Bronchial epithelial cell (primary cell): Measurements from ENCODE around the gene ARHGAP22. TPM values are rescaled to one million over a fixed set of nuclear protein-coding genes. Genes with fewer than 3 reads are reported as not detected.

Experiments used
- DNase-seq: peaks from one replicate; pipeline ENCODE4 v3.0.0-alpha.2; 2010; ENCODE audit warnings: low read depth
- FAIRE-seq: peaks from 2 replicates; lab custom pipeline; 2011; peaks lifted over from hg19 to GRCh38; lab: Jason Lieb, UNC
- H3K27me3 ChIP-seq: 2 replicates; pipeline ENCODE4 v1.5.1; 2011; ENCODE audit warnings: low read length; ENCODE audit not compliant: control insufficient read depth, insufficient read depth
- H3K36me3 ChIP-seq: 2 replicates; pipeline ENCODE4 v1.5.1; 2011; ENCODE audit warnings: low read length; ENCODE audit not compliant: control insufficient read depth, insufficient read depth
- H3K4me3 ChIP-seq: 2 replicates; pipeline ENCODE4 v1.5.1; 2011; ENCODE audit warnings: mild to moderate bottlenecking, low read depth, low read length, control low read depth
- total RNA-seq: library from RNA; depleted of rRNA; stranded (reverse); fragments of >200 nt; gene quantifications from 2 replicates; pipeline ENCODE4 v1.2.1, GENCODE V29; 2014
- TF ChIP-seq, protein P1 (sequence below): IDR thresholded peaks from 2 replicates; pipeline ENCODE4 v1.5.1; 2011; ENCODE audit warnings: mild to moderate bottlenecking, moderate library complexity, low read length, control low read depth, inconsistent platforms; ENCODE audit not compliant: insufficient read depth, severe bottlenecking

The ARHGAP22 gene
- total RNA-seq, 1 donor from 2014 or later: 9.0 TPM

DNA sequence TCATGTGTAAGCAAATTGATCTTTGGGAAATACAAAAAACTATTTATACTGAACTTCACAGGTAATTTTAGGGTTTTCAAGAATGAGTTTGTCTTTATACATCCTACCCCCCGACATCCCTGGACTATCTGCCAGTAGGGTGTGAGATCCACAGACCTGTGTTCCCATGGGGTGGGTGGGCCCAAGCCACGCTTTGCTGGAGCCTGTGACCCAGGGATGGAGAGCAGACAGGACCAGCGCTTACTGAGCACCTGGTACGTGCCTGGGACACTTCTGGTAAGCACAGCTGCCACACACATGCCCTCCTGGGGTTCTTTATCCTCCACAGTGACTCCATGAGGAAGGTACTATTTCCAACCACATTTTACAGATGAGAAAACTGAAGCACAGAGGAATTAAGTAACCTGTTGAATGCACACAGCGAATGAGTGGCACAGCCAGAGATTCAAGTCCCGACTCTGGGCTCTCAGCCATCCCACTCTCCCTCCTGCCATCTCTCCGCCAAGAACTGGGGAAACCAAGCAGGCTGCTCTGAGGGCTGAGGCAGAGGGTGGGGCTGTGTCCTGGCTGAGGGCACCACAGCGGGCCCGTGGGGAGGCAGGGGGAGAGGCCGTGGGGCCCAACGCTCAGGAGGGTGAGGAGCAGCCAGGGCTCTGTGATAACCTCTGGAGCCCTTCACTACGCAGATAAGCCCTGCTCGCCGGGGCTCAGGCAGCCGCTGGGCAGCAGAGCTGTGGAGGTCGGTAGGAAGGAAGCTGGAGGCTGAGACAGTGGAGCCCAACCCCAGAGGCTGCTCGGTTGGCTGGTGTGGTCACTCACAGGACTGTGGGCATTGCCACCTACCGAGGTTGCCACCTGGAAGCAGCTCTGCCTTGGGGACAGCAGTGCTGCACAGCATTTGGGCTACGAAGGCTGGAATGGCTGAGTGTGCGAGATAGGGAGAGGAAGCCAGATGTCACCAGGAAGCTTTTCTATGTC, 124.2 kb downstream of the ARHGAP22 start:
- TF ChIP-seq, protein P1, sequence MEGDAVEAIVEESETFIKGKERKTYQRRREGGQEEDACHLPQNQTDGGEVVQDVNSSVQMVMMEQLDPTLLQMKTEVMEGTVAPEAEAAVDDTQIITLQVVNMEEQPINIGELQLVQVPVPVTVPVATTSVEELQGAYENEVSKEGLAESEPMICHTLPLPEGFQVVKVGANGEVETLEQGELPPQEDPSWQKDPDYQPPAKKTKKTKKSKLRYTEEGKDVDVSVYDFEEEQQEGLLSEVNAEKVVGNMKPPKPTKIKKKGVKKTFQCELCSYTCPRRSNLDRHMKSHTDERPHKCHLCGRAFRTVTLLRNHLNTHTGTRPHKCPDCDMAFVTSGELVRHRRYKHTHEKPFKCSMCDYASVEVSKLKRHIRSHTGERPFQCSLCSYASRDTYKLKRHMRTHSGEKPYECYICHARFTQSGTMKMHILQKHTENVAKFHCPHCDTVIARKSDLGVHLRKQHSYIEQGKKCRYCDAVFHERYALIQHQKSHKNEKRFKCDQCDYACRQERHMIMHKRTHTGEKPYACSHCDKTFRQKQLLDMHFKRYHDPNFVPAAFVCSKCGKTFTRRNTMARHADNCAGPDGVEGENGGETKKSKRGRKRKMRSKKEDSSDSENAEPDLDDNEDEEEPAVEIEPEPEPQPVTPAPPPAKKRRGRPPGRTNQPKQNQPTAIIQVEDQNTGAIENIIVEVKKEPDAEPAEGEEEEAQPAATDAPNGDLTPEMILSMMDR: no peak
- Histone ChIP-seq H3K27me3 (no peaks in the 10 kb centered on the region), H3K36me3 (no peaks in the 10 kb centered on the region), H3K4me3 (no peak overlapping the region)
- FAIRE-seq: no peak
- no peak for DNase-seq

DNA sequence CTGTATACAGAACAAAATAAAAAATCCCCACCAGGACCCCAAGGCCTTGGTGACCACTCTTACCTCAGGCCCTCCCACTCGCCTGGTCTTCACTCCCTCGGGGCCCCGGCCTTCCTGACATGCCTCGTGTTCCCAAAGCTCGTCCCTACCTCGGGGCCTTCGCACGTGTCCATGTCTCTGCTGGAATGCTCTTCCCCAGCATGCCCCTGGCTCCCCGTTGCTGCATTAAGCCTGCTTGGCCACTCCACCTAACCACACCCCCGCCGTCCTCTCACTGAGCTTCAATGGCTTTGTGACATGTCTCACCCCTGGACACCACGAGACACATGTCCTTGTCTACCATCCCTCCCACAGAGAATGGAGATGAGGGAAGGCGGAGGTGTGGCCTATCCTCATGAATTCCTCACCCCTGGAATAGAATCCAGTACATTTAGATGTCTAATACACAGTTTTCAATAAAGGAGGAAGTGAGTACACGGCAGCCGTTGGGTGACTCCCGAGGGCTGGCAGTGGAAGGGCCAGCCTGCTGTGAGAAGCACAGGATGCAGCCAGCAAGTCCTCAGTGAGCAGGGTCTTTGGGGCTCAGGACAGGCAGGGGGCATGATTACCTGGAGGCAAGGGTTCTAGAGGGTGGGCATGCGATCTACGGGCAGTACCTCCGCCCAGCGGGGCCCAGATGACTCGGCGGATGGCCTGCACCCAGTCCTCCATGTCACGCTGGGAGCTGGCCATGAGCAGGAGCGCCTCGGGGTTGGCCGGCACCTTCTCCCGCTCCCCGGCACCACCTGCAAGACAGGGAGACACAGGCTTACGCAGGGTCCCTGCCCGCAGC, 125.7 kb downstream of the ARHGAP22 start:
- Histone ChIP-seq H3K4me3 (no peak overlapping the region), H3K36me3 (no peaks in the 10 kb centered on the region), H3K27me3 (no peaks in the 10 kb centered on the region)
- DNase-seq (no peak), FAIRE-seq (no peak)
- TF ChIP-seq, protein P1: no peak

DNA sequence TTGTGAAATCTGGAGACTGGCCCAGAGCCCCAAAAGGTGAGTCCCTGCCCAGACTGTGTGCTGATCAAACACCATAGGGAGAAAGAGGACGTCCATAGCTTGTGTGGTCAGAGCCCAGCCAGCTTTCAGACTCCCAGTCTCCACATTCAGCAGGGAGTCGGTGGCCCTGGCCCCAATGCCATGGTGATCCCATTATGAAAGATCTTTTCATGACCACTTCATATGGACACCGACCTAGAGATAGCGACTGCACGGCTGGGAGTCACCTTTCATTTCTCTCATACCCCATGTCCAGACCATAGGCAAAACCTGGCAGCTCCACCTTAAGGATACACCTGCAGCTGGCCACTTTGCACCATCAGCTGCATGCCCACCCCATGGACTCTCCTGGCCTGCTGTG, 126.4 kb downstream of the ARHGAP22 start:
- Histone ChIP-seq H3K27me3 (no peaks in the 10 kb centered on the region), H3K4me3 (no peak overlapping the region), H3K36me3 (no peaks in the 10 kb centered on the region)
- TF ChIP-seq, protein P1: no peak
- DNase-seq: no peak
- FAIRE-seq: peak; percentile 58

DNA sequence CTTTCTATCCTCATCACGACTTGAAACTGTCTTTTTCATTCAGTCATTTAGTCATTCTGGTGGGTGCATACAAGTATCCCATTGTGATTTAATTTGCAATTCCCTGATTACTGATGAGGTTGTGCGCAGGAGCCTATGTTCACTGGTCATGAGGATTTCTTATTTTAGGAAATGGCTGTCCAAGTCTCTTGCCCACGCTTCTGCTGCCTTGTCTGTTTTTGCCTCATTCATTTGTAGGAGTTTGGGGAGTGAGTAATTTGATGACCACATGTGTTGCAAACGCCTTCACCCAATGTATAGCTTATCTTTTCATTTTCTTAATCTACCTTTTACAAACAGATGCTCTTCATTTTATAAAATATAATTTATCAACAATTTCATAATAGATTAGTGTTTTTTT, 127.3 kb downstream of the ARHGAP22 start:
- no peak for FAIRE-seq
- H3K36me3 ChIP-seq: no peaks in the 10 kb centered on the region
- no peaks in the 10 kb centered on the region for H3K27me3 ChIP-seq
- no peak overlapping the region for H3K4me3 ChIP-seq
- TF ChIP-seq, protein P1: no peak
- no peak for DNase-seq

DNA sequence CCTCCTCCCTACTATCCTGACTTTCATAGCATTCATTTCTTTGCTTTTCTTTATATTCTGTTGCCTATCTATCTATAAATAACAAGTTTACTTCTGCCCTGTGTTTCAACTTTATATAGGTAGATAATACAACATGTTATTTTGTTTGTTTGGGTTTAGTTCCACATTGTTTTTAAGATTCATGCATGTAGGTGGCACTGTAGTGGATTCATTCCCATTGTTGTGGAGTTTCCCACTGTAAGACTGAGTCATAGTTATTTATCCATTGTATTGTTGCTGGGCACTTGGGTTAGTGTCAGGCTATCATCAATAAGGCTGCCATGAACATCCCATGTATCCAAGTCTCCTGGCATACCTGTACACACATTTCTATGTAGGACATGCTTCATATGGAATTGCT, 127.7 kb downstream of the ARHGAP22 start:
- Histone ChIP-seq H3K36me3 (no peaks in the 10 kb centered on the region), H3K27me3 (no peaks in the 10 kb centered on the region), H3K4me3 (no peak overlapping the region)
- TF ChIP-seq, protein P1: no peak
- DNase-seq (peak; percentile 25), FAIRE-seq (no peak)
